ENCODE data around the gene LGMN.
"Not testable (repeated sequence)": the region's sequence is repeated elsewhere in the genome, so short reads cannot be mapped to it uniquely, and the experiment has no call there.

LGMN gene

DNA sequence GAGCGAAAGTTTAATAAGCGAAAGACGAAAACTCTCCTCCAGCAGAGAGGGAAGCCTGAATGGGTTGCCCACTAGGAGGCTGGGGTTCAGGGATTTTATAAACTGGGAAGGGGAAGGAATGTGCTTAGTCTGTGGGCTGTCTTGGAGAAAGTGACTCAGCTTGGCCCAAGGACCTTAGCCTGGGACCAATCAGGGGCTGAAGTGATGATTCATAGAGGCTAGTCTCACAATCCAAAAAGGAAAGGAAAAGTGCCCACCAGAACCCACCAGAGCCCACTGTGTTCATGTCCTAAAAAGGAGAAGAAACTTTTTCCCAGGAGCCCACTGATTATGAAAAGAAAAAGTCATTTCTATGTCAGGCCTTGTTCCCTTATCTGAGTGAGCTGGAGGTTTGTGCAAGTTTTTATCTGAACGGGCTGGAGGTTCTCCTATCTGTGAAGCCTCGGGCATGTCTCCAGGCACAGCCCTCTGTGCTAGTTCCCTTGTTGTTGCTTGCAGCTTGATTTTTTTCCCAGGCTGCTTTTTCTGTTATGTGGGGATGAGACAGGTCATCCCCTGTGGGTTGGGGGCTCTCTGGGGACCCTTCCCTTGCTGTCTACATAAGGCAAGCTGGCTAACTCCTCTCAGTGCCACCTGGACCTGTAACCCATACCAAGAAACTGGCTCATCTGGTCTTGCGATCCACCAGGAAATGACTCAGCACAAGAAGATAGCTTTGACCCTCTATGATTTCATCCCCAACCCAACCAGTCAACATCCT lies 37.4 kb upstream of the LGMN start:
- FAIRE-seq (no peak), DNase-seq (ENCODE audit: insufficient read length, low spot score) (no peak)
- TF ChIP-seq TAF1 (IDR thresholded peaks at IDR 0.05; ENCODE audit: low read depth, low read length) (no peak), PAX5 (IDR thresholded peaks at IDR 0.05; ENCODE audit: insufficient read depth, low read length, severe bottlenecking) (no peak), POU2F2 (IDR thresholded peaks at IDR 0.05; ENCODE audit: low read depth, low read length) (no peak), POLR2AphosphoS5 (IDR thresholded peaks at IDR 0.05; ENCODE audit: low read depth, low read length) (no peak), POLR2A (IDR thresholded peaks at IDR 0.05; ENCODE audit: low read depth, low read length) (no peak), SPI1 (IDR thresholded peaks at IDR 0.05; ENCODE audit: low read depth, low read length) (no peak)

DNA sequence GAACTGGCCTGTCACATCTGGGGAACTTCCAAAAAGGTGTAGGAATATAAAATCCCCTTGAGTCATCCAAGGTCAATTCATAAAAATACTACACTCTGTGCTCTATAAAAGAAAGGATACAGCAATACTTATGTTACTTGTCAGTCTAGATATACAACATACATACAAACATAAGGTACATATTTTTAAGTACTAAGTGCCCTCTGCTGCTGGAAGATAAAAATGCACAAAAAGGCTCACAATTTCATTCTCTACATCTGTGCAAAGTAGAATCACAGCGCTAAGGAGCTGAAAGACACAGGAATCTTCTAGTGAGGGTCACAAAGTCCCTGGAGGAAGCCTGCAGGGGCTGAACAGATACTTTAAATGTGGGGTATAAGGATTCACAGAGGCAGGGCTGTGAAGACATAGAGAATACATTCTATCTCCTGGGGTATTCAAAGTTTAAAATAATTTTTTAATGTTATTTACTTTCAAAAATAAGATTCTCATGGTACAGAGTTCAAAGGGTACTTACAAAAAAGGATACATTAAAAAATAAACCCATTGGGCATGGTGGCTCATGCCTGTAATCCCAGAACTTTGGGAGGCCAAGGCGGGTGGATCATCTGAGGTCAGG lies 35.5 kb upstream of the LGMN start:
- TF ChIP-seq POLR2AphosphoS5 (IDR thresholded peaks at IDR 0.05; ENCODE audit: low read depth, low read length) (no peak), POU2F2 (IDR thresholded peaks at IDR 0.05; ENCODE audit: low read depth, low read length) (no peak), TAF1 (IDR thresholded peaks at IDR 0.05; ENCODE audit: low read depth, low read length) (no peak), POLR2A (IDR thresholded peaks at IDR 0.05; ENCODE audit: low read depth, low read length) (no peak), SPI1 (IDR thresholded peaks at IDR 0.05; ENCODE audit: low read depth, low read length) (no peak), PAX5 (IDR thresholded peaks at IDR 0.05; ENCODE audit: insufficient read depth, low read length, severe bottlenecking) (no peak)
- DNase-seq (ENCODE audit: insufficient read length, low spot score), result peak; percentile 10
- FAIRE-seq, result peak; percentile 48

DNA sequence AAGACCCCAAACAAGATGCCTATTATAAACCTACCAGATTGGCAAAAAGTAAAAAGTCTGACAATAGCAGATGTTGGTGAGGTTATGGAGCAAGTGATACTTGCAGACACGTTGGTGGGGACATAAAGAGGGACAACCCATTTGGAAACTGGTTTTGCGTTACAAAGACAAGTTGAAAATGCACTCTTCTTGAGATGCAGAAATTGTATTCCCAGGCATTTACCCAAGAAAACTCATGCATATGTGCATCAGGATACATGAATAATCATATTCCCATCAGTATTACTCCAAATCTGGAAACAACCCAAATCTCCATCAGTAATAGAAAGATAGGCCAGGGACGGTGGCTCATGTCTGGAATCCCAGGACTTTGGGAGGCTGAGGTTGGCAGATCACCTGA lies 32.9 kb upstream of the LGMN start:
- no peak for TF ChIP-seq POU2F2 (IDR thresholded peaks at IDR 0.05; ENCODE audit: low read depth, low read length)
- no peak for TF ChIP-seq SPI1 (IDR thresholded peaks at IDR 0.05; ENCODE audit: low read depth, low read length)
- TF ChIP-seq TAF1 (IDR thresholded peaks at IDR 0.05; ENCODE audit: low read depth, low read length), result no peak
- no peak for FAIRE-seq
- no peak for DNase-seq (ENCODE audit: insufficient read length, low spot score)

DNA sequence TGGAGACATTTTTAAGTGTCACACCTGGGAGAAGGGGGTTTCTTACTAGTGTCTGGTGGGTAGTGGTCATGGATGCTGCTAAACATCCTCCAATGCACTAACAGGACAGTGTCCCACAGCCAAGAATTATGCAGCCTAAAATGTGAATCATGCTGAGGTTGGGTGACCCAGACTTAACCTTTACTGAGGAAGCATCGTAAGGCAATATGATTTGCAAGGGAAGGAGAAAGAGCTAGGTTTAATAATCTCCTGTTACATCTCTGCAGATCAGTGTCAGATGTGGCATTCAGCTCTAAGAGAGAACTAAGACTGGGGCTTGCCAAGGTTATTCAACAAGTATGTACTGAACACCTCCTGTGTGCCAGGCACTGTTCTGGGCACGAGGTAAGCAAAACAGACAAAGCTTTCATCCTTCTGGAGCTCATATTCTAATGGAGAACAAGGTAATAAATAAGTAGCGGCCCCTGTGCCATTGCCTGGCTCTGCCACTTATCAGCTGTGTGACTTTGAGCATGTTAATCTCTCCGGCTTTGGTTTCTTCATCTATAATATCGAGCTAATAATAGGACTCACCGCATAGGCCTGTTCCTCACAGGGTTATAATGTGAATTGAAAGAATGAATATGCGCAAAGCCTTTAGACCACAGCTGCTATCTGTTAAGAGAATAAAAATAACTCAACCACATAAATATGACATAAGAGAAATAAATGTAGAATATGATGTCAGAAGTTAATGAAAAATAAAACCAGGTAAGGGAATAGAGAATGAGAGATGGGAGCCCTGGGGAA lies 32.2 kb upstream of the LGMN start:
- FAIRE-seq, result no peak
- no peak for TF ChIP-seq TAF1 (IDR thresholded peaks at IDR 0.05; ENCODE audit: low read depth, low read length)
- TF ChIP-seq POLR2A (IDR thresholded peaks at IDR 0.05; ENCODE audit: low read depth, low read length), result no peak
- TF ChIP-seq PAX5 (IDR thresholded peaks at IDR 0.05; ENCODE audit: insufficient read depth, low read length, severe bottlenecking), result no peak
- DNase-seq (ENCODE audit: insufficient read length, low spot score), result no peak

DNA sequence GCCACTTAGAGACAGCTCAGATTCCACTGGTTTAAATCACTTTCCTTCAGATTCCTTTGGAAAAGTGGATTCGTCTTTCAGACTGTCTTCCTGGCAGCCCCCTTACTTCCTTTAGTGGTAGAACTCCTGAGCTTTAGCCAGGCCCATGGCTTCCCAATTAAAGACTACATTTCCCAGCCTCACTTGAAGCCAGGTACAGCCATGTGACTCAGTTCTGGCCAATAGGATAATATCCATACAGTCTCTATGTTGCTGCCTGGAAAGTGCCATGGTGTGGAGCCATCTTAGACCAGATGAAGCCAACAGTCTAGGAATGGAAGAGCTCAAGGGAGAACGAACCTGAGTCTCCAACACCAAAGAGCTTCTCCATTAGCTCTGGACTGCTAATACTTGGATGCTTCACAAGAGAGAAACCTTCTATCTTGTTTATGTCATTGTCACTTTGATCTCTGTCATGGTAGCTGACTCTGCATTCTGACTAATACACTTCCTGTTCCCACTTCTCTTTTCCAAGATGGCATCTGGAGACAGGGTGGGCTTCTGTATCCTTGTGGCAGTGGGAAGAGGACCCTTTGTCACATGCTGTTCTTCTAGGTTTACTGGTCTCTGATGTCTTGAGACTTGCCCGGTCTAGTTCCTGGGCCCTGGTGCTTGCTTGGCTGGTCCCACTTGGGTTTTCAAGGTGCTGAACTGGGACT lies 30.6 kb upstream of the LGMN start:
- DNase-seq (ENCODE audit: insufficient read length, low spot score), result not testable (repeated sequence)
- TF ChIP-seq SPI1 (IDR thresholded peaks at IDR 0.05; ENCODE audit: low read depth, low read length) (peak; percentile 82), PAX5 (IDR thresholded peaks at IDR 0.05; ENCODE audit: insufficient read depth, low read length, severe bottlenecking) (peak; percentile 73)
- peak; percentile 92 for FAIRE-seq

DNA sequence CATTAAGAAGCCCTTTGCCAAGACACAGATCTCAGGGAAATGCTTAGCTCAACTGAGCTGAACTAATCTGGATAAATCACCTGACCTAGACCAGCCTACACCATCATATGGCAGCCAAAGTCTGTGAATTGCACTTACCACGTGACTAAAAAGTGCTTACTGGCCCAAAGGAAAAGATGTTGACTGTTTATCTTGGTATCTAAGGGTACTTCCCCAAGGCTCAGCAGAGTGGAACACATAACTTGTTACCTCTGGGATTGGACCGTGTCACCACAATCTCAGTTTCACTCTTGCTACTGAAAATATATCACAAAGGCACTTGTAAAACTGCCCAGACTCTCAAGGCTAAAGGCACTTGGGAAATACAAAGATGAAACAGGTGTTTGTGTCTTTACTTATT lies 26.9 kb upstream of the LGMN start:
- peak; percentile 93 for FAIRE-seq
- TF ChIP-seq PAX5 (IDR thresholded peaks at IDR 0.05; ENCODE audit: insufficient read depth, low read length, severe bottlenecking), result peak; percentile 95
- peak; percentile 18 for DNase-seq (ENCODE audit: insufficient read length, low spot score)

DNA sequence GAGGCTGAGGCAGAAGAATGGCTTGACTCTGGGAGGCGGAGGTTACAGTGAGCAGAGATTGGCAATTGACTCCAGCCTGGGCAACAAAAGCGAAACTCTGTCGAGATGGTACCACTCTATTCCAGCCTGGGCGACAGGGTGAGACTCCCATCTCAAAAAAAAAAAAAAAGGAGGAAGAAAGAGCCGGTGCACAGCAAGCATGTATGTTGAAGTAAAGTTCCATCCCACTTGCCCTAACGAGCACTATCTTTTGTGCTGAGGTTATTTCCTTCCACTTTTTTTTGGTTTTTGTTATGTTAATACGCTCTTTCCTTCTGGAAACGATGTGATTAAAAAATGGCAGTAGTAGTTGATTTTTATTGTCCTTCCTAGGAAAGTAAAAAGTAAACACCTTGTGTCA lies 26.1 kb upstream of the LGMN start:
- FAIRE-seq, result no peak
- DNase-seq (ENCODE audit: insufficient read length, low spot score), result no peak
- TF ChIP-seq TAF1 (IDR thresholded peaks at IDR 0.05; ENCODE audit: low read depth, low read length), result no peak

DNA sequence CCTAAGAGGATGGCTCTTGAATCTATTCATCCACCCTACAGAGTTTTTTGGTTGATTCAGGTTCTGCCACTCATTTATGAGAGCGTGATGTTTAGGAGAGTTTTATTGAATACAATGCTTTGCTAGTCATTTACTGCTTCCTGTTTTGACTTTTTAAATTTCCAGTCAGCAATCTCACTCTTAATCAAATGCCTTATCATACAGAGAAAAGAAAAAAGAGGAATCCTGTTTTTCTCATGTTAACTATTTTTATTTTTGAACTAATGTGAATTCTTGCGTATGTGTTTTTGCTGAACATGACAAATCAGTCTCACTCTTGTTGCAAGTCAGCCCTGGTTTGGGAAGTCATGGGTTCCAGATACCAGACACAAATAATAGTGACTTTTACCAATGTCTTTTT lies 22.1 kb upstream of the LGMN start:
- TF ChIP-seq PAX5 (IDR thresholded peaks at IDR 0.05; ENCODE audit: insufficient read depth, low read length, severe bottlenecking), result no peak
- peak; percentile 14; the same call in 1 of the 2 replicates for TF ChIP-seq SPI1 (IDR thresholded peaks at IDR 0.05; ENCODE audit: low read depth, low read length)
- FAIRE-seq (no peak), DNase-seq (ENCODE audit: insufficient read length, low spot score) (no peak)

DNA sequence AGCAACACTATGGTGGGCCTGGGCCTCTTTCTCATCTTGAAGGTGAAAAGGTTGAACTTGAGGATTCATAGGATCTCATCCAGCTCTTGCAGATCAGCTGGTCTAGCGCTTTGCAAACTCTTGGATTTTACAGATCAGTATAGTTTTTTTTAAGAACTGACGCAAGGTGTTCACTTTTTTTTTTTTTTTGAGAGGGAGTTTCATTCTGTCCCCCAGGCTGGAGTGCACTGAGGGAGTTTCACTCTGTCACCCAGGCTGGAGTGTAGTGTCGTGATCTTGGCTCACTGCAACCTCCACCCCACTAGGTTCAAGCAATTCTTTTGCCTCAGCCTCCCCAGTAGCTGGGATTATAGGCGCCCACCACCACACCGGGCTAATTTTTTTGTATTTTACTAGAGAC lies 20.4 kb upstream of the LGMN start:
- TF ChIP-seq PAX5 (IDR thresholded peaks at IDR 0.05; ENCODE audit: insufficient read depth, low read length, severe bottlenecking) (no peak), TAF1 (IDR thresholded peaks at IDR 0.05; ENCODE audit: low read depth, low read length) (no peak), POLR2A (IDR thresholded peaks at IDR 0.05; ENCODE audit: low read depth, low read length) (no peak), POLR2AphosphoS5 (IDR thresholded peaks at IDR 0.05; ENCODE audit: low read depth, low read length) (no peak), SPI1 (IDR thresholded peaks at IDR 0.05; ENCODE audit: low read depth, low read length) (no peak), POU2F2 (IDR thresholded peaks at IDR 0.05; ENCODE audit: low read depth, low read length) (no peak)
- DNase-seq (ENCODE audit: insufficient read length, low spot score) (no peak), FAIRE-seq (peak; percentile 66)

DNA sequence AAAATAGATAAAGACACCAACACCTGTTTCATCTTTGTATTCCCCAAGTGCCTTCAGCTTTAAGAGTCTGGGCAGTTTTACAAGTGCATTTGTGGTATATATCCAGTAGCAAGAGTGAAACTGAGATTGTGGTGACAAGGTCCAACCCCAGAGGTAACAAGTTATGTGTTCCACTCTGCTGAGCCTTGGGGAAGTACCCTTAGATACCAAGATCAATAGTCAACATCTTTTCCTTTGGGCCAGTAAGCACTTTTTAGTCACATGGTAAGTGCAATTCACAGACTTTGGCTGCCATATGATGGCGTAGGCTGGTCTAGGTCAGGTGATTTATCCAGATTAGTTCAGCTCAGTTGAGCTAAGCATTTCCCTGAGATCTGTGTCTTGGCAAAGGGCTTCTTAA lies 19.8 kb upstream of the LGMN start:
- not testable (repeated sequence) for DNase-seq (ENCODE audit: insufficient read length, low spot score)
- TF ChIP-seq PAX5 (IDR thresholded peaks at IDR 0.05; ENCODE audit: insufficient read depth, low read length, severe bottlenecking), result peak; percentile 94
- FAIRE-seq, result peak; percentile 99
